Stomach (tissue), 9 donors: ENCODE results near the gene OR14K1. TPM values are rescaled to one million over a fixed set of nuclear protein-coding genes. Genes with fewer than 3 reads are reported as not detected.
"Not testable (repeated sequence)": the region's sequence is repeated elsewhere in the genome, so short reads cannot be mapped to it uniquely, and the experiment has no call there.

Source experiments
- DNase-seq, 2 donors: peaks; one replicate each; pipeline versions ENCODE4 v3.0.0 to v3.0.0-alpha.2; 2013 to 2019
- H3K27ac ChIP-seq, 5 donors: fragments of 200-600 bp in 4 of 5; sonication (generic) in 4 of 5; one replicate each; pipeline ENCODE4 v1.5.1; 2013 to 2019; ENCODE audit warnings: mild to moderate bottlenecking in 1 of 5, moderate library complexity in 1 of 5
- H3K27me3 ChIP-seq, 3 donors: fragments of 200-600 bp; sonication (generic); one replicate each; pipeline ENCODE4 v1.5.1; 2017 to 2019; ENCODE audit warnings: mixed run types in 1 of 3
- H3K36me3 ChIP-seq, 4 donors: fragments of 200-600 bp; sonication (generic); 1 replicate in 3 of 4; 2 replicates in 1 of 4; pipeline ENCODE4 v1.5.1; 2016 to 2019
- H3K4me1 ChIP-seq, 4 donors: fragments of 200-600 bp; sonication (generic); one replicate each; pipeline ENCODE4 v1.5.1; 2016 to 2019
- H3K4me3 ChIP-seq, 4 donors: fragments of 200-600 bp; sonication (generic) in 3 of 4; one replicate each; pipeline ENCODE4 v1.5.1; 2016 to 2019; ENCODE audit warnings: mild to moderate bottlenecking in 1 of 4
- H3K9me3 ChIP-seq, 4 donors: fragments of 200-600 bp; sonication (generic); one replicate each; pipeline ENCODE4 v1.5.1; 2016 to 2019
- EP300 ChIP-seq: sonication (generic); formaldehyde crosslinking; IDR thresholded peaks from one replicate; pipeline ENCODE4 v1.6.1; 2017; ENCODE audit warnings: antibody characterized with exemption
- POLR2A ChIP-seq, 4 donors: fragments of 450-650 bp; IDR thresholded peaks; one replicate each; pipeline ENCODE4 v1.6.1; 2016; ENCODE audit warnings: antibody characterized with exemption in 4 of 4, control low read depth in 2 of 4, mild to moderate bottlenecking in 1 of 4, moderate library complexity in 1 of 4
- POLR2AphosphoS5 ChIP-seq, 3 donors: sonication (generic); formaldehyde crosslinking; IDR thresholded peaks; one replicate each; pipeline ENCODE4 v1.6.1; 2016; ENCODE audit warnings: antibody characterized with exemption in 3 of 3
- WGBS, 5 donors: extraction: QIAGEN DNeasy Blood & Tissue Kit in 3 of 5; methylation state at CpG; one replicate each; pipeline versions ENCODE4 v1.1.5 to v1.1.7; 2013 to 2018; 5-methylcytosine and 5-hydroxymethylcytosine counted together
- intact Hi-C: fragments of 100-400 bp; cut with DNase I; formaldehyde crosslinking; loops from one replicate; pipeline ENCODE4 v1.15.1; 2023; ENCODE audit warnings: low total_unique reads
- polyA plus RNA-seq, 3 donors: library from polyadenylated mRNA; stranded (reverse); fragments of 200-250 nt; gene quantifications; one replicate each; pipeline ENCODE4 v1.2.3, GENCODE V29; 2013
- total RNA-seq, 5 donors: library from RNA; depleted of rRNA; stranded (reverse); fragments of >200 nt; gene quantifications; one replicate each; pipeline versions ENCODE4 v1.1.0 to v1.2.3, GENCODE V29; 2014 to 2016
- TF ChIP-seq, protein P1 (sequence below), 7 experiments: fragments of 450-650 bp in 4 of 7; fragments of 200-600 bp in 3 of 7; sonication (generic) in 3 of 7; IDR thresholded peaks; one replicate each; pipeline ENCODE4 v1.5.1; 2016 to 2019; ENCODE audit warnings: antibody characterized with exemption in 7 of 7, control low read depth in 2 of 7, mild to moderate bottlenecking in 1 of 7
- donor health status: healthy with polysubstance abuse.
- donor health status: Bipolar disorder and iron deficiency.
- donor health status: healthy.

Gene OR14K1
- total and polyA plus RNA-seq, 8 donors: not detected

GRCh38 chr1:247721222-247721621 lies 17.2 kb upstream of the OR14K1 start:
- WGBS, 5 donors: 90 to 95% (median 92%) methylated on average over 4 of the region's 4 CpGs
- Histone ChIP-seq H3K9me3 (peaks cover 0 to 20% (median 7%) of the 10 kb centered on the region in 4 donors), H3K27me3 (no peaks in the 10 kb centered on the region), H3K4me3 (no peak overlapping the region), H3K36me3 (no peaks in the 10 kb centered on the region), H3K27ac (no peak overlapping the region), H3K4me1 (no peaks in the 10 kb centered on the region)
- intact Hi-C loops: no loop called here
- TF ChIP-seq EP300 (no peak), POLR2AphosphoS5 (IDR thresholded peaks at IDR 0.05) (no peak), POLR2A (IDR thresholded peaks at IDR 0.05) (no peak)
- TF ChIP-seq, protein P1, sequence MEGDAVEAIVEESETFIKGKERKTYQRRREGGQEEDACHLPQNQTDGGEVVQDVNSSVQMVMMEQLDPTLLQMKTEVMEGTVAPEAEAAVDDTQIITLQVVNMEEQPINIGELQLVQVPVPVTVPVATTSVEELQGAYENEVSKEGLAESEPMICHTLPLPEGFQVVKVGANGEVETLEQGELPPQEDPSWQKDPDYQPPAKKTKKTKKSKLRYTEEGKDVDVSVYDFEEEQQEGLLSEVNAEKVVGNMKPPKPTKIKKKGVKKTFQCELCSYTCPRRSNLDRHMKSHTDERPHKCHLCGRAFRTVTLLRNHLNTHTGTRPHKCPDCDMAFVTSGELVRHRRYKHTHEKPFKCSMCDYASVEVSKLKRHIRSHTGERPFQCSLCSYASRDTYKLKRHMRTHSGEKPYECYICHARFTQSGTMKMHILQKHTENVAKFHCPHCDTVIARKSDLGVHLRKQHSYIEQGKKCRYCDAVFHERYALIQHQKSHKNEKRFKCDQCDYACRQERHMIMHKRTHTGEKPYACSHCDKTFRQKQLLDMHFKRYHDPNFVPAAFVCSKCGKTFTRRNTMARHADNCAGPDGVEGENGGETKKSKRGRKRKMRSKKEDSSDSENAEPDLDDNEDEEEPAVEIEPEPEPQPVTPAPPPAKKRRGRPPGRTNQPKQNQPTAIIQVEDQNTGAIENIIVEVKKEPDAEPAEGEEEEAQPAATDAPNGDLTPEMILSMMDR (IDR thresholded peaks at IDR 0.05): no peak
- no peak for DNase-seq

- 86 to 94% (median 91%) methylated on average over 2 of the region's 2 CpGs for WGBS, 5 donors
- no peaks in the 10 kb centered on the region for H3K36me3 ChIP-seq
- no peak overlapping the region for H3K27ac ChIP-seq
- H3K27me3 ChIP-seq: no peaks in the 10 kb centered on the region
- TF ChIP-seq POLR2A (IDR thresholded peaks at IDR 0.05) (no peak), POLR2AphosphoS5 (IDR thresholded peaks at IDR 0.05) (no peak), EP300 (no peak)
- TF ChIP-seq, protein P1 (IDR thresholded peaks at IDR 0.05): no peak
- no peaks in the 10 kb centered on the region for H3K4me1 ChIP-seq
- H3K9me3 ChIP-seq: peaks cover 0 to 8% (median 2%) of the 10 kb centered on the region in 4 donors
- H3K4me3 ChIP-seq: no peak overlapping the region
- intact Hi-C loops: no loop called here
- DNase-seq: no peak
These were observed 2.3 kb downstream of the OR14K1 start for GRCh38 chr1:247740721-247741120.

- no peaks in the 10 kb centered on the region for H3K27me3 ChIP-seq
- no peaks in the 10 kb centered on the region for H3K4me1 ChIP-seq
- no peaks in the 10 kb centered on the region for H3K36me3 ChIP-seq
- peaks cover 0 to 16% (median 2%) of the 10 kb centered on the region in 4 donors for H3K9me3 ChIP-seq
- no peak overlapping the region for H3K27ac ChIP-seq
- H3K4me3 ChIP-seq: no peak overlapping the region
- 76 to 83% (median 78%) methylated on average over 5 of the region's 5 CpGs for WGBS, 5 donors
- DNase-seq: no peak
- intact Hi-C loops: no loop called here
- TF ChIP-seq, protein P1 (IDR thresholded peaks at IDR 0.05): no peak
- no peak for TF ChIP-seq POLR2AphosphoS5 (IDR thresholded peaks at IDR 0.05)
These were observed 3.3 kb downstream of the OR14K1 start for GRCh38 chr1:247741756-247742155.

DNA sequence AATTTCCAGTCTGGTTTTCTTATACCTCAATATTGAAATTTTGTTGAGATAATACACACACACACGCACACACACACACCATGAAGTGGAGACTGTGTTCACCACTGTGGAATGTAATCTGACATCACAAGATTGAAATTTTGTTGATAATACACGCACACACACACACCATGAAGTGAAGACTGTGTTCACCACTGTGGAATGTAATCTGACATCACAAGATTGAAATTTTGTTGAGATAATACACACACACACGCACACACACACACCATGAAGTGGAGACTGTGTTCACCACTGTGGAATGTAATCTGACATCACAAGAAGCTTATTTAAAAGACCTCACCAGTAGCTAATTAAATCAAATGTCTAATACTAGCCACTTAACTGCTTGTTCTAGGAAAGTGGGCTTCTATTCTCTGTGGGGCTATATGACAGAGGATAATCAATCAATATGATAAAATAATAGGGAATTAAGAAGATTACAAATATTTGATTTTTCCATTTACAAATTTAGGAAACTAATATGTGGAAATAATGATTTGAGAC lies 3.9 kb downstream of the OR14K1 start:
- H3K27me3 ChIP-seq, intact Hi-C loops, H3K36me3 ChIP-seq, H3K4me1 ChIP-seq, H3K4me3 ChIP-seq, DNase-seq, H3K27ac ChIP-seq: not testable (repeated sequence)
- H3K9me3 ChIP-seq: peaks cover 0 to 16% (median 4%) of the 10 kb centered on the region in 4 donors
- 58 to 66% (median 61%) methylated on average over 3 of the region's 3 CpGs for WGBS, 5 donors

- TF ChIP-seq POLR2AphosphoS5 (IDR thresholded peaks at IDR 0.05) (no peak), EP300 (no peak), POLR2A (IDR thresholded peaks at IDR 0.05) (no peak)
- TF ChIP-seq, protein P1 (IDR thresholded peaks at IDR 0.05): no peak
- no peaks in the 10 kb centered on the region for H3K36me3 ChIP-seq
- no peak for DNase-seq
- H3K27me3 ChIP-seq: no peaks in the 10 kb centered on the region
- WGBS, 5 donors: 77 to 84% (median 80%) methylated on average over 3 of the region's 3 CpGs
- peaks cover 0 to 33% (median 18%) of the 10 kb centered on the region in 4 donors for H3K9me3 ChIP-seq
- intact Hi-C loops: no loop called here
- no peak overlapping the region for H3K4me3 ChIP-seq
- no peak overlapping the region for H3K27ac ChIP-seq
- H3K4me1 ChIP-seq: no peaks in the 10 kb centered on the region
These were observed 8.0 kb downstream of the OR14K1 start for GRCh38 chr1:247746391-247746935.
